Spleen (tissue), 7 donors: ENCODE data around the gene MTX2.

ENCODE experiments used
- CTCF ChIP-seq, 11 experiments: fragments of 200-600 bp in 7 of 11; fragments of 450-650 bp in 4 of 11; sonication (generic) in 4 of 11; IDR thresholded peaks in 8 of 11; conservative IDR thresholded peaks in 3 of 11; 1 replicate in 7 of 11; 2 replicates in 4 of 11; pipeline versions ENCODE4 v1.4.0 to v1.8.0; 2016 to 2021; ENCODE audit warnings: antibody characterized with exemption in 11 of 11, inconsistent platforms in 4 of 11, mild to moderate bottlenecking in 1 of 11
- POLR2A ChIP-seq, 3 donors: fragments of 450-650 bp; IDR thresholded peaks; one replicate each; pipeline ENCODE4 v1.5.1; 2017; ENCODE audit warnings: antibody characterized with exemption in 3 of 3, mild to moderate bottlenecking in 1 of 3
- POLR2AphosphoS5 ChIP-seq, 3 donors: sonication (generic); formaldehyde crosslinking; IDR thresholded peaks; one replicate each; pipeline ENCODE4 v1.5.1; 2017; ENCODE audit warnings: antibody characterized with exemption in 3 of 3
- donor health status: DM: no; HTN: no; CAD: no; lungs with moderate emphysema.
- donor health status: DM: no; HTN: no; CAD: no.
- donor health status: DM: no; HTN: no; CAD: no.

GRCh38 chr2:176291809-176292283 lies 22.6 kb downstream of the MTX2 start:
- TF ChIP-seq CTCF (IDR thresholded peaks at IDR 0.05 in 8 of 11, conservative IDR thresholded peaks at IDR 0.05 in 3 of 11) (no peak), POLR2AphosphoS5 (IDR thresholded peaks at IDR 0.05) (no peak), POLR2A (IDR thresholded peaks at IDR 0.05) (no peak)
